Hepatocyte (in vitro differentiated cells): ENCODE results near the gene ZNF185. TPM values are rescaled to one million over a fixed set of nuclear protein-coding genes. Genes with fewer than 3 reads are reported as not detected.
A peak's percentile ranks its signal among the peaks of the same experiment; 100 is the strongest.

ENCODE experiments used
- DNase-seq: peaks from one replicate; pipeline ENCODE4 v3.0.0-alpha.2; 2016; ENCODE audit warnings: low spot score
- H2AFZ ChIP-seq: fragments of 200-600 bp; sonication (generic); 2 replicates; pipeline ENCODE4 v1.6.0; 2016; ENCODE audit warnings: antibody characterized with exemption, mild to moderate bottlenecking
- H3K27ac ChIP-seq: fragments of 200-600 bp; sonication (generic); 2 replicates; pipeline ENCODE4 v1.5.1; 2016; ENCODE audit warnings: mild to moderate bottlenecking
- H3K27me3 ChIP-seq: fragments of 200-600 bp; sonication (generic); 2 replicates; pipeline ENCODE4 v1.6.1; 2016
- H3K36me3 ChIP-seq: fragments of 200-600 bp; sonication (generic); replicated peaks from 2 replicates; pipeline ENCODE4 v1.5.1; 2016; ENCODE audit warnings: low read depth; ENCODE audit not compliant: insufficient read depth
- H3K4me1 ChIP-seq: fragments of 200-600 bp; sonication (generic); 2 replicates; pipeline ENCODE4 v1.5.1; 2016; ENCODE audit warnings: mild to moderate bottlenecking, moderate library complexity; ENCODE audit not compliant: insufficient read depth
- H3K4me2 ChIP-seq: fragments of 200-600 bp; sonication (generic); 2 replicates; pipeline ENCODE4 v1.6.0; 2016
- H3K4me3 ChIP-seq: fragments of 200-600 bp; sonication (generic); 2 replicates; pipeline ENCODE4 v1.5.1; 2016; ENCODE audit warnings: mild to moderate bottlenecking
- H3K79me2 ChIP-seq: fragments of 200-600 bp; sonication (generic); 2 replicates; pipeline ENCODE4 v1.6.0; 2017; ENCODE audit warnings: mild to moderate bottlenecking
- H3K9me2 ChIP-seq: fragments of 200-600 bp; sonication (generic); replicated peaks from 2 replicates; pipeline ENCODE4 v1.6.0; 2017; ENCODE audit warnings: mild to moderate bottlenecking; ENCODE audit not compliant: insufficient read depth
- H3K9me3 ChIP-seq: fragments of 200-600 bp; sonication (generic); 2 replicates; pipeline ENCODE4 v1.5.1; 2016; ENCODE audit warnings: low read depth, mild to moderate bottlenecking
- H4K20me1 ChIP-seq: fragments of 200-600 bp; sonication (generic); 2 replicates; pipeline ENCODE4 v1.6.0; 2016; ENCODE audit warnings: mild to moderate bottlenecking; ENCODE audit not compliant: insufficient read depth, poor library complexity, severe bottlenecking
- CTCF ChIP-seq: fragments of 200-600 bp; sonication (generic); IDR thresholded peaks from 2 replicates; pipeline ENCODE4 v1.5.1; 2016; ENCODE audit warnings: antibody characterized with exemption, mild to moderate bottlenecking; ENCODE audit not compliant: poor library complexity
- EZH2 ChIP-seq: fragments of 200-600 bp; sonication (generic); IDR thresholded peaks from 2 replicates; pipeline ENCODE4 v1.6.1; 2016; ENCODE audit warnings: antibody characterized with exemption, mild to moderate bottlenecking, borderline replicate concordance
- EZH2phosphoT487 ChIP-seq: fragments of 200-600 bp; sonication (generic); IDR thresholded peaks from one replicate; pipeline ENCODE4 v1.6.1; 2018; ENCODE audit warnings: antibody characterized with exemption, mild to moderate bottlenecking, low read depth, moderate library complexity; ENCODE audit not compliant: unreplicated experiment, severe bottlenecking
- WGBS: methylation state at CpG from one replicate; pipeline ENCODE4 v1.1.6; 2016; ENCODE audit warnings: low lambda C conversion rate; ENCODE audit errors: missing lambda C conversion rate; 5-methylcytosine and 5-hydroxymethylcytosine counted together
- polyA plus RNA-seq: library from polyadenylated mRNA; unstranded; fragments of >200 nt; fragmentation: Nextera tagmentation; extraction: Ambion mirVana; gene quantifications from 2 replicates; pipeline ENCODE4 v1.2.1, GENCODE V29; 2016
- total RNA-seq: library from RNA; depleted of rRNA; stranded (reverse); fragments of >200 nt; gene quantifications from 2 replicates; pipeline ENCODE4 v1.2.3, GENCODE V29; 2014

The ZNF185 gene
- total and polyA plus RNA-seq, 2 experiments from 2014 or later, result 10.8 to 18.1 TPM

GRCh38 chrX:152923599-152923998, 25.7 kb downstream of the ZNF185 start:
- Histone ChIP-seq H3K36me3 (no peaks in the 10 kb centered on the region), H3K9me2 (no peaks in the 10 kb centered on the region), H4K20me1 (no peaks in the 10 kb centered on the region), H3K27ac (no peak overlapping the region), H3K79me2 (no peaks in the 10 kb centered on the region), H3K9me3 (no peaks in the 10 kb centered on the region), H3K4me3 (no peak overlapping the region), H3K27me3 (no peaks in the 10 kb centered on the region), H3K4me1 (no peaks in the 10 kb centered on the region), H2AFZ (no peak overlapping the region), H3K4me2 (no peak overlapping the region)
- TF ChIP-seq CTCF (no peak), EZH2 (no peak), EZH2phosphoT487 (no peak)
- WGBS, result 92% methylated on average over 10 of the region's 10 CpGs
- no peak for DNase-seq

- Histone ChIP-seq H3K4me3 (no peak overlapping the region), H3K79me2 (no peaks in the 10 kb centered on the region), H3K4me1 (no peaks in the 10 kb centered on the region), H3K27ac (no peak overlapping the region), H3K9me2 (no peaks in the 10 kb centered on the region), H3K4me2 (no peak overlapping the region), H3K27me3 (no peaks in the 10 kb centered on the region), H4K20me1 (no peaks in the 10 kb centered on the region), H3K36me3 (no peaks in the 10 kb centered on the region), H3K9me3 (no peaks in the 10 kb centered on the region), H2AFZ (no peak overlapping the region)
- 76% methylated on average over 5 of the region's 5 CpGs for WGBS
- TF ChIP-seq EZH2phosphoT487 (no peak), CTCF (no peak), EZH2 (no peak)
- no peak for DNase-seq
Measured at GRCh38 chrX:152925835-152926234, 28.0 kb downstream of the ZNF185 start.

- H4K20me1 ChIP-seq, result no peaks in the 10 kb centered on the region
- 42% methylated on average over 8 of the region's 8 CpGs for WGBS
- TF ChIP-seq CTCF (peak; percentile 42), EZH2phosphoT487 (no peak), EZH2 (no peak)
- no peaks in the 10 kb centered on the region for H3K79me2 ChIP-seq
- H3K9me2 ChIP-seq, result no peaks in the 10 kb centered on the region
- H3K4me2 ChIP-seq, result no peak overlapping the region
- no peaks in the 10 kb centered on the region for H3K4me1 ChIP-seq
- no peaks in the 10 kb centered on the region for H3K9me3 ChIP-seq
- peak; percentile 71 for DNase-seq
- H3K36me3 ChIP-seq, result no peaks in the 10 kb centered on the region
- H3K27me3 ChIP-seq, result no peaks in the 10 kb centered on the region
- no peak overlapping the region for H2AFZ ChIP-seq
- H3K4me3 ChIP-seq, result no peak overlapping the region
- H3K27ac ChIP-seq, result no peak overlapping the region
Measured at GRCh38 chrX:152926279-152926678, 28.4 kb downstream of the ZNF185 start.

GRCh38 chrX:152926923-152927322, 29.1 kb downstream of the ZNF185 start:
- no peaks in the 10 kb centered on the region for H3K9me2 ChIP-seq
- no peak overlapping the region for H2AFZ ChIP-seq
- H3K9me3 ChIP-seq, result no peaks in the 10 kb centered on the region
- H3K4me1 ChIP-seq, result no peaks in the 10 kb centered on the region
- no peaks in the 10 kb centered on the region for H3K79me2 ChIP-seq
- DNase-seq, result no peak
- H4K20me1 ChIP-seq, result no peaks in the 10 kb centered on the region
- no peaks in the 10 kb centered on the region for H3K36me3 ChIP-seq
- H3K27ac ChIP-seq, result no peak overlapping the region
- TF ChIP-seq EZH2, result no peak
- no peak for TF ChIP-seq EZH2phosphoT487
- no peak for TF ChIP-seq CTCF
- no peaks in the 10 kb centered on the region for H3K27me3 ChIP-seq
- no peak overlapping the region for H3K4me3 ChIP-seq
- WGBS, result 88% methylated on average over 11 of the region's 11 CpGs
- H3K4me2 ChIP-seq, result no peak overlapping the region
